HCT116 (cell line): ENCODE measurements around the gene CBFA2T3. TPM values are rescaled to one million over a fixed set of nuclear protein-coding genes. Genes with fewer than 3 reads are reported as not detected.

Source experiments
- ATAC-seq: fragments of 200-7000 bp; cut with Tn5 transposase; 2 replicates; pipeline ENCODE4 v1.9.1; 2020; ENCODE audit warnings: mild to moderate bottlenecking, moderate library complexity
- BruUV-seq: library from RNA; stranded (reverse); fragments of 400-500 nt; replicated peaks from 2 replicates; lab custom pipeline; 2021; lab: Mats Ljungman, UMichigan
- CTCF ChIA-PET: fragments of 300-600 bp; sonication (Branson Sonifier 250); formaldehyde crosslinking; loops from one replicate; lab custom pipeline; 2021; ENCODE audit warnings: antibody characterized with exemption; lab: Charles Lee
- POLR2A ChIA-PET: fragments of 300-600, 350-600 bp; sonication (Branson Sonifier 250); formaldehyde crosslinking; loops from one replicate; lab custom pipeline; 2021; ENCODE audit warnings: antibody characterized with exemption; lab: Charles Lee
- RAD21 ChIA-PET, 2 experiments: fragments of 300-600 bp; sonication (Branson Sonifier 250); formaldehyde crosslinking; loops; one replicate each; lab custom pipeline; 2023; ENCODE audit warnings: low total read pairs in 2 of 2; ENCODE audit not compliant: uncharacterized antibody in 2 of 2, unreplicated experiment in 2 of 2, low non-redundant PET in 1 of 2; lab: Charles Lee
- DNase-seq: peaks from one replicate; pipeline ENCODE4 v3.0.0-alpha.2; 2010; ENCODE audit warnings: low read depth, low spot score
- H2AFZ ChIP-seq: fragments of 200-600 bp; shearing (Covaris generic), sonication (generic); 2 replicates; pipeline ENCODE4 v1.6.1; 2017; ENCODE audit warnings: low read depth, mixed run types, mixed read lengths, antibody characterized with exemption, low read length; ENCODE audit not compliant: poor library complexity, severe bottlenecking
- H3K27ac ChIP-seq: 2 replicates; pipeline ENCODE4 v1.5.1; 2012; ENCODE audit warnings: low read depth, low read length
- H3K27me3 ChIP-seq: fragments of 200-600 bp; sonication (generic); 2 replicates; pipeline ENCODE4 v1.6.1; 2016; ENCODE audit warnings: mixed run types, low read length, mixed read lengths; ENCODE audit not compliant: insufficient read depth
- H3K36me3 ChIP-seq, 2 experiments: fragments of 200-500 bp in 1 of 2; fragments of 200-600 bp in 1 of 2; sonication (Bioruptor generic) in 1 of 2; sonication (generic) in 1 of 2; 2 replicates each; pipeline versions ENCODE4 v1.5.1 to v1.6.1; 2014 to 2016; ENCODE audit warnings: low read length in 2 of 2, inconsistent platforms in 1 of 2, mixed read lengths in 1 of 2, mixed run types in 1 of 2; ENCODE audit not compliant: insufficient read depth in 2 of 2, control insufficient read depth in 1 of 2
- H3K4me1 ChIP-seq, 2 experiments: fragments of 200-600 bp in 1 of 2; sonication (generic) in 1 of 2; 2 replicates each; pipeline versions ENCODE4 v1.5.1 to v1.6.1; 2012 to 2017; ENCODE audit warnings: low read length in 2 of 2, inconsistent platforms in 1 of 2, mild to moderate bottlenecking in 1 of 2, mixed read lengths in 1 of 2, mixed run types in 1 of 2, moderate library complexity in 1 of 2; ENCODE audit not compliant: insufficient read depth in 2 of 2, control insufficient read depth in 1 of 2
- H3K4me2 ChIP-seq: fragments of 200-600 bp; sonication (generic); 2 replicates; pipeline ENCODE4 v1.6.1; 2017; ENCODE audit warnings: mixed run types, low read length, mixed read lengths
- H3K4me3 ChIP-seq, 2 experiments: fragments of 200-600 bp in 1 of 2; sonication (generic) in 1 of 2; replicated peaks in 1 of 2; 2 replicates each; pipeline ENCODE4 v1.5.1; 2011 to 2016; ENCODE audit warnings: low read length in 2 of 2, control low read depth in 1 of 2, low read depth in 1 of 2, mild to moderate bottlenecking in 1 of 2, mixed read lengths in 1 of 2, mixed run types in 1 of 2
- H3K79me2 ChIP-seq: fragments of 200-600 bp; sonication (generic); 2 replicates; pipeline ENCODE4 v1.6.1; 2017; ENCODE audit warnings: mild to moderate bottlenecking, mixed run types, low read length, moderate library complexity, mixed read lengths; ENCODE audit not compliant: insufficient read depth
- H3K9ac ChIP-seq: fragments of 200-600 bp; sonication (generic); 2 replicates; pipeline ENCODE4 v1.6.1; 2016; ENCODE audit warnings: low read length, mixed read lengths
- H3K9me2 ChIP-seq: fragments of 200-600 bp; sonication (generic), shearing (Covaris generic); 2 replicates; pipeline ENCODE4 v1.6.1; 2017; ENCODE audit warnings: mixed run types, mild to moderate bottlenecking, moderate library complexity; ENCODE audit not compliant: insufficient read depth
- H3K9me3 ChIP-seq, 2 experiments: fragments of 200-500 bp in 1 of 2; fragments of 200-600 bp in 1 of 2; sonication (Bioruptor generic) in 1 of 2; sonication (generic) in 1 of 2; 2 replicates each; pipeline ENCODE4 v1.6.1; 2014 to 2017; ENCODE audit warnings: low read length in 2 of 2, mixed read lengths in 2 of 2, inconsistent platforms in 1 of 2, low read depth in 1 of 2, mild to moderate bottlenecking in 1 of 2, mixed run types in 1 of 2, moderate library complexity in 1 of 2; ENCODE audit not compliant: control insufficient read depth in 1 of 2, insufficient read depth in 1 of 2
- H4K20me1 ChIP-seq: fragments of 200-600 bp; sonication (generic), shearing (Covaris generic); 2 replicates; pipeline ENCODE4 v1.6.1; 2017; ENCODE audit warnings: mixed run types, mild to moderate bottlenecking, moderate library complexity; ENCODE audit not compliant: insufficient read depth
- CBX3 ChIP-seq: IDR thresholded peaks from 2 replicates; pipeline ENCODE4 v1.6.1; 2012; ENCODE audit warnings: low read depth
- CEBPB ChIP-seq: IDR thresholded peaks from 2 replicates; pipeline ENCODE4 v1.6.1; 2012; ENCODE audit warnings: low read depth
- EGR1 ChIP-seq: IDR thresholded peaks from 2 replicates; pipeline ENCODE4 v1.6.1; 2012; ENCODE audit warnings: low read depth
- MAX ChIP-seq: IDR thresholded peaks from 2 replicates; pipeline ENCODE4 v1.6.1; 2012
- RAD21 ChIP-seq: IDR thresholded peaks from 2 replicates; pipeline ENCODE4 v1.6.1; 2012; ENCODE audit warnings: low read depth, mild to moderate bottlenecking
- REST ChIP-seq: IDR thresholded peaks from 2 replicates; pipeline ENCODE4 v1.6.1; 2012; ENCODE audit warnings: low read depth
- SIN3A ChIP-seq: IDR thresholded peaks from 2 replicates; pipeline ENCODE4 v1.6.1; 2012; ENCODE audit warnings: low read depth
- SP1 ChIP-seq: IDR thresholded peaks from 2 replicates; pipeline ENCODE4 v1.6.1; 2012; ENCODE audit warnings: low read depth
- SRF ChIP-seq: IDR thresholded peaks from 2 replicates; pipeline ENCODE4 v1.6.1; 2012; ENCODE audit warnings: low read depth
- TCF7L2 ChIP-seq: IDR thresholded peaks from 2 replicates; pipeline ENCODE4 v1.7.0; 2011; ENCODE audit warnings: borderline replicate concordance, inconsistent platforms; ENCODE audit not compliant: insufficient read depth, insufficient read length; ENCODE audit errors: extremely low read depth
- ZNF274 ChIP-seq: fragments of 200-500 bp; sonication (Bioruptor generic); IDR thresholded peaks from 2 replicates; pipeline ENCODE4 v1.6.1; 2014; ENCODE audit warnings: mild to moderate bottlenecking, low read depth, low read length, inconsistent platforms
- intact Hi-C: fragments of 100-400 bp; cut with micrococcal nuclease; formaldehyde crosslinking; loops from 2 replicates; pipeline ENCODE4 v1.10.0; 2022
- total RNA-seq: library from RNA; stranded (reverse); gene quantifications from one replicate; pipeline ENCODE4 v1.2.1, GENCODE V29; 2021; ENCODE audit not compliant: unreplicated experiment

The CBFA2T3 gene
- total RNA-seq, 1 experiment from 2014 or later, result 19.1 TPM

- DNase-seq, result no peak
- no peaks in the 10 kb centered on the region for H4K20me1 ChIP-seq
- H3K27me3 ChIP-seq, result no peaks in the 10 kb centered on the region
- POLR2A ChIA-PET, result no interaction called here
- no peaks in the 10 kb centered on the region for H3K9me2 ChIP-seq
- 0 out of 4 replicates have a peak, but pooled peaks cover 0 to 6% of the 10 kb centered on the region in 2 experiments for H3K36me3 ChIP-seq
- no peaks in the 10 kb centered on the region for H3K9me3 ChIP-seq
- no peak overlapping the region for H3K9ac ChIP-seq
- CTCF ChIA-PET, result no interaction called here
- peaks cover 7 to 18% of the 10 kb centered on the region in 2 experiments; a peak in 3 of 4 replicates for H3K4me1 ChIP-seq
- RAD21 ChIA-PET, result no interaction called here
- BruUV-seq, result no TSS peak
- H3K4me2 ChIP-seq, result no peak overlapping the region
- TF ChIP-seq MAX (no peak), RAD21 (no peak), TCF7L2 (no peak), SP1 (no peak), SRF (no peak), ZNF274 (no peak), REST (no peak), CBX3 (no peak), CEBPB (no peak), SIN3A (no peak), EGR1 (no peak)
- H2AFZ ChIP-seq, result no peak overlapping the region
- H3K27ac ChIP-seq, result peak overlapping the region; percentile 49; the same call in 1 of the 2 replicates
- intact Hi-C loops, result no loop called here
- no peak overlapping the region for H3K4me3 ChIP-seq
- no peaks in the 10 kb centered on the region for H3K79me2 ChIP-seq
- ATAC-seq, result no peak
Measured at GRCh38 chr16:88883117-88883895, 93.7 kb downstream of the CBFA2T3 start.
